T-helper 1 cell (primary cell): ENCODE measurements around the gene ATXN1.
"Not testable (repeated sequence)": the region's sequence is repeated elsewhere in the genome, so short reads cannot be mapped to it uniquely, and the experiment has no call there.

Experiments
- DNase-seq, 5 donors: peaks; one replicate each; pipeline ENCODE4 v3.0.0-alpha.2; 2012 to 2020

The ATXN1 gene

GRCh38 chr6:16718356-16718755, 42.9 kb downstream of the ATXN1 start:
- no peak for DNase-seq

GRCh38 chr6:16717275-16717942, 43.9 kb downstream of the ATXN1 start:
- no peak for DNase-seq

GRCh38 chr6:16716321-16716858, 44.9 kb downstream of the ATXN1 start:
- DNase-seq = no peak

- DNase-seq = no peak
Measured at GRCh38 chr6:16713597-16713996, 47.7 kb downstream of the ATXN1 start.

GRCh38 chr6:16712931-16713484, 48.3 kb downstream of the ATXN1 start:
- peak in 1 of 5 donors; percentile 75 for DNase-seq

- DNase-seq = peak in 1 of 5 donors; percentile 80
Measured at GRCh38 chr6:16712255-16712930, 48.9 kb downstream of the ATXN1 start.

GRCh38 chr6:16711546-16712254, 49.6 kb downstream of the ATXN1 start:
- DNase-seq = peak; percentile 36 to 68 (median 48)

GRCh38 chr6:16706911-16707783, 54.1 kb downstream of the ATXN1 start:
- no peak for DNase-seq

- DNase-seq = not testable (repeated sequence)
Measured at GRCh38 chr6:16706491-16706890, 54.8 kb downstream of the ATXN1 start.

- no peak for DNase-seq
Measured at GRCh38 chr6:16706029-16706428, 55.2 kb downstream of the ATXN1 start.

GRCh38 chr6:16705081-16705993, 55.9 kb downstream of the ATXN1 start:
- no peak for DNase-seq

- peak in 1 of 5 donors; percentile 79 for DNase-seq
Measured at GRCh38 chr6:16704401-16705045, 56.7 kb downstream of the ATXN1 start.

- not testable (repeated sequence) for DNase-seq
Measured at GRCh38 chr6:16702627-16703378, 58.5 kb downstream of the ATXN1 start.

GRCh38 chr6:16700916-16701234, 60.4 kb downstream of the ATXN1 start:
- no peak for DNase-seq

GRCh38 chr6:16700202-16700915, 60.9 kb downstream of the ATXN1 start:
- peak in 3 of 5 donors; percentile 21 to 43 (median 28) for DNase-seq

GRCh38 chr6:16698997-16699868, 62.0 kb downstream of the ATXN1 start:
- peak in 1 of 5 donors; percentile 67 for DNase-seq

- DNase-seq = no peak
Measured at GRCh38 chr6:16698162-16698533, 63.1 kb downstream of the ATXN1 start.
